ENCODE results near the gene HK3.

DNA sequence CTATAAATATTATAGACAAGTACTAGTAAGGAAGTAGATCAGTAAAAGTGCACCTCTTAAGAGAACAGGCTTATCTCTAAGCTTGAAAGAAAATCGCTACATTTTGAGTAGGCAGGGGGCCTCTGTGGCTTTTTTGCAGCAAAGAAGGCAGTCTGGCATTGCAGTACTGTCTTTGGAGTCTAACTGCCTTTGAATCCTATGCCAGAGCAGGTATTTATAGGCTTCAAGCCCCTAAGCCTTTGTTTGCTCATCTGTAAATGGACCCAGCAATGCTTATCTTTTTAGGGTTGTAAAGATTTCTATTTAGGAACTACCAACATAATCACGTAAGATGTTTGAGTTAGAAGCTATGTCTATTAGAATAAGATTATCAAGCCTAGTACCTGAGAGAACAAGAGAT, 23.7 kb upstream of the HK3 start:
- TF ChIP-seq, protein P1, sequence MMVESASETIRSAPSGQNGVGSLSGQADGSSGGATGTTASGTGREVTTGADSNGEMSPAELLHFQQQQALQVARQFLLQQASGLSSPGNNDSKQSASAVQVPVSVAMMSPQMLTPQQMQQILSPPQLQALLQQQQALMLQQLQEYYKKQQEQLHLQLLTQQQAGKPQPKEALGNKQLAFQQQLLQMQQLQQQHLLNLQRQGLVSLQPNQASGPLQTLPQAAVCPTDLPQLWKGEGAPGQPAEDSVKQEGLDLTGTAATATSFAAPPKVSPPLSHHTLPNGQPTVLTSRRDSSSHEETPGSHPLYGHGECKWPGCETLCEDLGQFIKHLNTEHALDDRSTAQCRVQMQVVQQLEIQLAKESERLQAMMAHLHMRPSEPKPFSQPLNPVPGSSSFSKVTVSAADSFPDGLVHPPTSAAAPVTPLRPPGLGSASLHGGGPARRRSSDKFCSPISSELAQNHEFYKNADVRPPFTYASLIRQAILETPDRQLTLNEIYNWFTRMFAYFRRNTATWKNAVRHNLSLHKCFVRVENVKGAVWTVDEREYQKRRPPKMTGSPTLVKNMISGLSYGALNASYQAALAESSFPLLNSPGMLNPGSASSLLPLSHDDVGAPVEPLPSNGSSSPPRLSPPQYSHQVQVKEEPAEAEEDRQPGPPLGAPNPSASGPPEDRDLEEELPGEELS (CRISPR knock-in tag; IDR thresholded peaks at IDR 0.05): no peak
- TF ChIP-seq ESRRA (CRISPR knock-in tag; IDR thresholded peaks at IDR 0.05; ENCODE audit: borderline replicate concordance): no peak
- TF ChIP-seq, protein P2, sequence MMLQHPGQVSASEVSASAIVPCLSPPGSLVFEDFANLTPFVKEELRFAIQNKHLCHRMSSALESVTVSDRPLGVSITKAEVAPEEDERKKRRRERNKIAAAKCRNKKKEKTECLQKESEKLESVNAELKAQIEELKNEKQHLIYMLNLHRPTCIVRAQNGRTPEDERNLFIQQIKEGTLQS (CRISPR knock-in tag; conservative IDR thresholded peaks at IDR 0.05): no peak
- TF ChIP-seq, protein P3, sequence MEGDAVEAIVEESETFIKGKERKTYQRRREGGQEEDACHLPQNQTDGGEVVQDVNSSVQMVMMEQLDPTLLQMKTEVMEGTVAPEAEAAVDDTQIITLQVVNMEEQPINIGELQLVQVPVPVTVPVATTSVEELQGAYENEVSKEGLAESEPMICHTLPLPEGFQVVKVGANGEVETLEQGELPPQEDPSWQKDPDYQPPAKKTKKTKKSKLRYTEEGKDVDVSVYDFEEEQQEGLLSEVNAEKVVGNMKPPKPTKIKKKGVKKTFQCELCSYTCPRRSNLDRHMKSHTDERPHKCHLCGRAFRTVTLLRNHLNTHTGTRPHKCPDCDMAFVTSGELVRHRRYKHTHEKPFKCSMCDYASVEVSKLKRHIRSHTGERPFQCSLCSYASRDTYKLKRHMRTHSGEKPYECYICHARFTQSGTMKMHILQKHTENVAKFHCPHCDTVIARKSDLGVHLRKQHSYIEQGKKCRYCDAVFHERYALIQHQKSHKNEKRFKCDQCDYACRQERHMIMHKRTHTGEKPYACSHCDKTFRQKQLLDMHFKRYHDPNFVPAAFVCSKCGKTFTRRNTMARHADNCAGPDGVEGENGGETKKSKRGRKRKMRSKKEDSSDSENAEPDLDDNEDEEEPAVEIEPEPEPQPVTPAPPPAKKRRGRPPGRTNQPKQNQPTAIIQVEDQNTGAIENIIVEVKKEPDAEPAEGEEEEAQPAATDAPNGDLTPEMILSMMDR (IDR thresholded peaks at IDR 0.05): no peak
- TF ChIP-seq CREM (CRISPR knock-in tag; IDR thresholded peaks at IDR 0.05): no peak
- TF ChIP-seq, protein P4, sequence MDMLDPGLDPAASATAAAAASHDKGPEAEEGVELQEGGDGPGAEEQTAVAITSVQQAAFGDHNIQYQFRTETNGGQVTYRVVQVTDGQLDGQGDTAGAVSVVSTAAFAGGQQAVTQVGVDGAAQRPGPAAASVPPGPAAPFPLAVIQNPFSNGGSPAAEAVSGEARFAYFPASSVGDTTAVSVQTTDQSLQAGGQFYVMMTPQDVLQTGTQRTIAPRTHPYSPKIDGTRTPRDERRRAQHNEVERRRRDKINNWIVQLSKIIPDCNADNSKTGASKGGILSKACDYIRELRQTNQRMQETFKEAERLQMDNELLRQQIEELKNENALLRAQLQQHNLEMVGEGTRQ (CRISPR knock-in tag; IDR thresholded peaks at IDR 0.05): no peak
- no peak for TF ChIP-seq ZNF138 (CRISPR knock-in tag; conservative IDR thresholded peaks at IDR 0.05)

Measured in WTC11 (cell line).